Hepatocyte (in vitro differentiated cells): ENCODE results near the gene VRTN. TPM values are rescaled to one million over a fixed set of nuclear protein-coding genes. Genes with fewer than 3 reads are reported as not detected.

ENCODE experiments used
- DNase-seq: peaks from one replicate; pipeline ENCODE4 v3.0.0-alpha.2; 2016; ENCODE audit warnings: low spot score
- H2AFZ ChIP-seq: fragments of 200-600 bp; sonication (generic); 2 replicates; pipeline ENCODE4 v1.6.0; 2016; ENCODE audit warnings: antibody characterized with exemption, mild to moderate bottlenecking
- H3K27ac ChIP-seq: fragments of 200-600 bp; sonication (generic); 2 replicates; pipeline ENCODE4 v1.5.1; 2016; ENCODE audit warnings: mild to moderate bottlenecking
- H3K27me3 ChIP-seq: fragments of 200-600 bp; sonication (generic); 2 replicates; pipeline ENCODE4 v1.6.1; 2016
- H3K36me3 ChIP-seq: fragments of 200-600 bp; sonication (generic); replicated peaks from 2 replicates; pipeline ENCODE4 v1.5.1; 2016; ENCODE audit warnings: low read depth; ENCODE audit not compliant: insufficient read depth
- H3K4me1 ChIP-seq: fragments of 200-600 bp; sonication (generic); 2 replicates; pipeline ENCODE4 v1.5.1; 2016; ENCODE audit warnings: mild to moderate bottlenecking, moderate library complexity; ENCODE audit not compliant: insufficient read depth
- H3K4me2 ChIP-seq: fragments of 200-600 bp; sonication (generic); 2 replicates; pipeline ENCODE4 v1.6.0; 2016
- H3K4me3 ChIP-seq: fragments of 200-600 bp; sonication (generic); 2 replicates; pipeline ENCODE4 v1.5.1; 2016; ENCODE audit warnings: mild to moderate bottlenecking
- H3K79me2 ChIP-seq: fragments of 200-600 bp; sonication (generic); 2 replicates; pipeline ENCODE4 v1.6.0; 2017; ENCODE audit warnings: mild to moderate bottlenecking
- H3K9me2 ChIP-seq: fragments of 200-600 bp; sonication (generic); replicated peaks from 2 replicates; pipeline ENCODE4 v1.6.0; 2017; ENCODE audit warnings: mild to moderate bottlenecking; ENCODE audit not compliant: insufficient read depth
- H3K9me3 ChIP-seq: fragments of 200-600 bp; sonication (generic); 2 replicates; pipeline ENCODE4 v1.5.1; 2016; ENCODE audit warnings: low read depth, mild to moderate bottlenecking
- H4K20me1 ChIP-seq: fragments of 200-600 bp; sonication (generic); 2 replicates; pipeline ENCODE4 v1.6.0; 2016; ENCODE audit warnings: mild to moderate bottlenecking; ENCODE audit not compliant: insufficient read depth, poor library complexity, severe bottlenecking
- EZH2 ChIP-seq: fragments of 200-600 bp; sonication (generic); IDR thresholded peaks from 2 replicates; pipeline ENCODE4 v1.6.1; 2016; ENCODE audit warnings: antibody characterized with exemption, mild to moderate bottlenecking, borderline replicate concordance
- EZH2phosphoT487 ChIP-seq: fragments of 200-600 bp; sonication (generic); IDR thresholded peaks from one replicate; pipeline ENCODE4 v1.6.1; 2018; ENCODE audit warnings: antibody characterized with exemption, mild to moderate bottlenecking, low read depth, moderate library complexity; ENCODE audit not compliant: unreplicated experiment, severe bottlenecking
- WGBS: methylation state at CpG from one replicate; pipeline ENCODE4 v1.1.6; 2016; ENCODE audit warnings: low lambda C conversion rate; ENCODE audit errors: missing lambda C conversion rate; 5-methylcytosine and 5-hydroxymethylcytosine counted together
- polyA plus RNA-seq: library from polyadenylated mRNA; unstranded; fragments of >200 nt; fragmentation: Nextera tagmentation; extraction: Ambion mirVana; gene quantifications from 2 replicates; pipeline ENCODE4 v1.2.1, GENCODE V29; 2016
- total RNA-seq: library from RNA; depleted of rRNA; stranded (reverse); fragments of >200 nt; gene quantifications from 2 replicates; pipeline ENCODE4 v1.2.3, GENCODE V29; 2014
- TF ChIP-seq, protein P1 (sequence below): fragments of 200-600 bp; sonication (generic); IDR thresholded peaks from 2 replicates; pipeline ENCODE4 v1.5.1; 2016; ENCODE audit warnings: antibody characterized with exemption, mild to moderate bottlenecking; ENCODE audit not compliant: poor library complexity

Gene VRTN, protein sequence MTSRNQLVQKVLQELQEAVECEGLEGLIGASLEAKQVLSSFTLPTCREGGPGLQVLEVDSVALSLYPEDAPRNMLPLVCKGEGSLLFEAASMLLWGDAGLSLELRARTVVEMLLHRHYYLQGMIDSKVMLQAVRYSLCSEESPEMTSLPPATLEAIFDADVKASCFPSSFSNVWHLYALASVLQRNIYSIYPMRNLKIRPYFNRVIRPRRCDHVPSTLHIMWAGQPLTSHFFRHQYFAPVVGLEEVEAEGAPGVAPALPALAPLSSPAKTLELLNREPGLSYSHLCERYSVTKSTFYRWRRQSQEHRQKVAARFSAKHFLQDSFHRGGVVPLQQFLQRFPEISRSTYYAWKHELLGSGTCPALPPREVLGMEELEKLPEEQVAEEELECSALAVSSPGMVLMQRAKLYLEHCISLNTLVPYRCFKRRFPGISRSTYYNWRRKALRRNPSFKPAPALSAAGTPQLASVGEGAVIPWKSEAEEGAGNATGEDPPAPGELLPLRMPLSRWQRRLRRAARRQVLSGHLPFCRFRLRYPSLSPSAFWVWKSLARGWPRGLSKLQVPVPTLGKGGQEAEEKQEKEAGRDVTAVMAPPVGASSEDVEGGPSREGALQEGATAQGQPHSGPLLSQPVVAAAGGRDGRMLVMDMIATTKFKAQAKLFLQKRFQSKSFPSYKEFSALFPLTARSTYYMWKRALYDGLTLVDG
- 0.13 TPM in 1 of 2 replicates, not detected in the other for total RNA-seq
- 0.35 TPM in 1 of 2 replicates, not detected in the other for polyA plus RNA-seq

GRCh38 chr14:74348241-74348734 is at the start of gene VRTN:
VRTN (plus strand) TSS chr14:74348471; CDS start chr14:74356784, 8,313 bp downstream.
- no peaks in the 10 kb centered on the region for H3K79me2 ChIP-seq
- TF ChIP-seq EZH2phosphoT487 (no peak), EZH2 (no peak)
- TF ChIP-seq, protein P1, sequence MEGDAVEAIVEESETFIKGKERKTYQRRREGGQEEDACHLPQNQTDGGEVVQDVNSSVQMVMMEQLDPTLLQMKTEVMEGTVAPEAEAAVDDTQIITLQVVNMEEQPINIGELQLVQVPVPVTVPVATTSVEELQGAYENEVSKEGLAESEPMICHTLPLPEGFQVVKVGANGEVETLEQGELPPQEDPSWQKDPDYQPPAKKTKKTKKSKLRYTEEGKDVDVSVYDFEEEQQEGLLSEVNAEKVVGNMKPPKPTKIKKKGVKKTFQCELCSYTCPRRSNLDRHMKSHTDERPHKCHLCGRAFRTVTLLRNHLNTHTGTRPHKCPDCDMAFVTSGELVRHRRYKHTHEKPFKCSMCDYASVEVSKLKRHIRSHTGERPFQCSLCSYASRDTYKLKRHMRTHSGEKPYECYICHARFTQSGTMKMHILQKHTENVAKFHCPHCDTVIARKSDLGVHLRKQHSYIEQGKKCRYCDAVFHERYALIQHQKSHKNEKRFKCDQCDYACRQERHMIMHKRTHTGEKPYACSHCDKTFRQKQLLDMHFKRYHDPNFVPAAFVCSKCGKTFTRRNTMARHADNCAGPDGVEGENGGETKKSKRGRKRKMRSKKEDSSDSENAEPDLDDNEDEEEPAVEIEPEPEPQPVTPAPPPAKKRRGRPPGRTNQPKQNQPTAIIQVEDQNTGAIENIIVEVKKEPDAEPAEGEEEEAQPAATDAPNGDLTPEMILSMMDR, result no peak
- 47% methylated on average over 12 of the region's 12 CpGs for WGBS

DNA sequence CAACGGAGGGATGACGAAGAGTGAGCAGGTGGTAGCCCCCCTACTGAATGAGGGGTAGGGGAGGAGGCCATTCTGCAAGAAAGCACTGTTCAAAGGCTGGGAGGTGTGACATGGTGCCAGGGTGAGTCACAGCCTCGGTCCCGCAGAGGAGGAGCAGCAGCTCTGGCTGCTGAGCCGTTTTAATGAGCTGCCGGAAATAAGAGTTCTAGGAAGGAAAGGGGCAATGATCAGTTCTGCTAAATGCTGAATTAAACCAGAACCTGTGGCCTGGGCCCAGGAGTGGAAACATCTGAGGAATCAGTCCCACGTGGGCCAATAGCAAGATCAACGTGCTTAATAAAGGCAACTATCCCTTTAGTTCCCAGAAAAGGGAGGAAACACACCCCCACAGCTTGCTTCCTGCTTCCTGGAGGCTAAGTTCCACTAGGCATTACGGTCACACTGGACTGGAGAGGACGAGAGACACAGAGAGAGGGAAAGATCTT is 49.2 kb upstream of the VRTN start:
- Histone ChIP-seq H3K79me2 (peaks cover 50% of the 10 kb centered on the region), H4K20me1 (peaks cover 26% of the 10 kb centered on the region), H3K4me2 (no peak overlapping the region), H3K4me1 (peaks cover 4% of the 10 kb centered on the region), H3K27ac (no peak overlapping the region), H3K9me3 (no peaks in the 10 kb centered on the region), H3K27me3 (no peaks in the 10 kb centered on the region), H3K9me2 (no peaks in the 10 kb centered on the region), H3K4me3 (no peak overlapping the region), H3K36me3 (no peaks in the 10 kb centered on the region), H2AFZ (no peak overlapping the region)
- no peak for DNase-seq
- TF ChIP-seq, protein P1, result no peak
- TF ChIP-seq EZH2, result no peak
- no peak for TF ChIP-seq EZH2phosphoT487
- WGBS, result 88% methylated on average over 10 of the region's 10 CpGs

More at GRCh38 chr14:74348241-74348734, at the start of gene VRTN:
- no peaks in the 10 kb centered on the region for H4K20me1 ChIP-seq
- no peak within 1 kb of the TSS for H3K4me3 ChIP-seq
- no peaks in the 10 kb centered on the region for H3K36me3 ChIP-seq
- peaks cover 15% of the 10 kb centered on the region for H3K4me1 ChIP-seq
- H3K27me3 ChIP-seq, result peaks cover 3% of the 10 kb centered on the region
- peak within 1 kb of the TSS; percentile 46 for H3K27ac ChIP-seq
- no peak within 1 kb of the TSS for H2AFZ ChIP-seq
- no peaks in the 10 kb centered on the region for H3K9me2 ChIP-seq
- H3K4me2 ChIP-seq, result peak within 1 kb of the TSS; percentile 43
- H3K9me3 ChIP-seq, result no peaks in the 10 kb centered on the region
- no peak for DNase-seq

GRCh38 chr14:74301594-74302151 is 46.6 kb upstream of the VRTN start:
- 26% methylated on average over 21 of the region's 22 CpGs for WGBS
- no peaks in the 10 kb centered on the region for H3K36me3 ChIP-seq
- no peaks in the 10 kb centered on the region for H3K27me3 ChIP-seq
- peaks cover 48% of the 10 kb centered on the region for H3K79me2 ChIP-seq
- H3K4me1 ChIP-seq, result peaks cover 4% of the 10 kb centered on the region
- H3K27ac ChIP-seq, result peak overlapping the region; percentile 85
- TF ChIP-seq EZH2 (no peak), EZH2phosphoT487 (no peak)
- TF ChIP-seq, protein P1, result no peak
- no peak for DNase-seq
- H3K4me3 ChIP-seq, result peak overlapping the region; percentile 68
- H4K20me1 ChIP-seq, result peaks cover 22% of the 10 kb centered on the region
- H3K9me3 ChIP-seq, result no peaks in the 10 kb centered on the region
- no peaks in the 10 kb centered on the region for H3K9me2 ChIP-seq
- H3K4me2 ChIP-seq, result peak overlapping the region; percentile 89
- H2AFZ ChIP-seq, result peak overlapping the region; percentile 26
